ENCODE data around the gene TBC1D30. TPM values are rescaled to one million over a fixed set of nuclear protein-coding genes. Genes with fewer than 3 reads are reported as not detected.
"Not testable (repeated sequence)": the region's sequence is repeated elsewhere in the genome, so short reads cannot be mapped to it uniquely, and the experiment has no call there.

The TBC1D30 gene
- total RNA-seq, 1 donor from 2014 or later, result 3.7 TPM

DNA sequence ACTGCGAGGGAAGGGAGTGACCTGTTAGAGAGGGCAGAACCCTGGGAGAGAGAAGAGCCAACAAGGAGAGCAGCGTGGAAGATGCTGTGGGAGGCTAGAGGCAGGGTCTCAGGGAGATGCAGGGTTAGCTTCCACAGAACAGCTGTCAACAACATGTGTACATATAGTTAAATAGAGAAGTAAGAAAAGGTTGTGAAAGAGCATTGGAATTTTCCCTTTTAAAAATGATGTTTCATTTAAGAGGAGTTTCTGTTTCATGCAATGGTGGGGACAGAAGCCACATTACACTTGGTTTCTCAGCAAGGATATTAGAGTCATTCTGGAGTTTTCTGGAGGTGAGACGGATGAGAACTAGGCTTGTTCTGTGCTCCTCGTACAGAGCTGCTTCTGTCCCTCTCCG, 23.8 kb upstream of the TBC1D30 start:
- DNase-seq (ENCODE audit: low read depth), result no peak
- Histone ChIP-seq H3K27me3 (ENCODE audit: control insufficient read depth, insufficient read depth, low read length) (no peaks in the 10 kb centered on the region), H3K36me3 (ENCODE audit: control insufficient read depth, insufficient read depth, low read length) (no peaks in the 10 kb centered on the region), H3K4me3 (ENCODE audit: low read depth, low read length) (no peak overlapping the region)
- TF ChIP-seq, protein P1, sequence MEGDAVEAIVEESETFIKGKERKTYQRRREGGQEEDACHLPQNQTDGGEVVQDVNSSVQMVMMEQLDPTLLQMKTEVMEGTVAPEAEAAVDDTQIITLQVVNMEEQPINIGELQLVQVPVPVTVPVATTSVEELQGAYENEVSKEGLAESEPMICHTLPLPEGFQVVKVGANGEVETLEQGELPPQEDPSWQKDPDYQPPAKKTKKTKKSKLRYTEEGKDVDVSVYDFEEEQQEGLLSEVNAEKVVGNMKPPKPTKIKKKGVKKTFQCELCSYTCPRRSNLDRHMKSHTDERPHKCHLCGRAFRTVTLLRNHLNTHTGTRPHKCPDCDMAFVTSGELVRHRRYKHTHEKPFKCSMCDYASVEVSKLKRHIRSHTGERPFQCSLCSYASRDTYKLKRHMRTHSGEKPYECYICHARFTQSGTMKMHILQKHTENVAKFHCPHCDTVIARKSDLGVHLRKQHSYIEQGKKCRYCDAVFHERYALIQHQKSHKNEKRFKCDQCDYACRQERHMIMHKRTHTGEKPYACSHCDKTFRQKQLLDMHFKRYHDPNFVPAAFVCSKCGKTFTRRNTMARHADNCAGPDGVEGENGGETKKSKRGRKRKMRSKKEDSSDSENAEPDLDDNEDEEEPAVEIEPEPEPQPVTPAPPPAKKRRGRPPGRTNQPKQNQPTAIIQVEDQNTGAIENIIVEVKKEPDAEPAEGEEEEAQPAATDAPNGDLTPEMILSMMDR (IDR thresholded peaks at IDR 0.05; ENCODE audit: insufficient read depth, low read length, poor library complexity, severe bottlenecking), result no peak

DNA sequence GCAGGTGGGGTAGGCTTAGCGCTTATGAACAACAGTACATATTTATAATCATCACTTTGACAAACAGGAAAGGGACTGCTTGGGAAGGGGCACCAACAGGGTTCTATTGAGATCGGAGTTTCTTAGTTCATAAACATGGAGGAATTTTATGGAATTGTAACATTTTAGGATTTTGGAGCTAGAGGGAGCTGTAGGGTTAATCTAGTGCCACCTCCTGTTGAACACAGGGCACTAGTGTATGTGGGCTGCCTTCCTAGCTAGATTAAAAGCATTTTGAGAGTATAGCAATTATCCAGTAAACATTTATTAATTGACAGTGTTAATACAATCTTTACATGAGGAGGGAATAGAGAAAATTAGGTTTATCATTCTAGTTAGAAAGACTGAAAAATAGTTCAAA, 23.1 kb upstream of the TBC1D30 start:
- TF ChIP-seq, protein P1 (IDR thresholded peaks at IDR 0.05; ENCODE audit: insufficient read depth, low read length, poor library complexity, severe bottlenecking), result peak; percentile 52
- Histone ChIP-seq H3K4me3 (ENCODE audit: low read depth, low read length) (no peak overlapping the region), H3K27me3 (ENCODE audit: control insufficient read depth, insufficient read depth, low read length) (no peaks in the 10 kb centered on the region), H3K36me3 (ENCODE audit: control insufficient read depth, insufficient read depth, low read length) (no peaks in the 10 kb centered on the region)
- no peak for DNase-seq (ENCODE audit: low read depth)

DNA sequence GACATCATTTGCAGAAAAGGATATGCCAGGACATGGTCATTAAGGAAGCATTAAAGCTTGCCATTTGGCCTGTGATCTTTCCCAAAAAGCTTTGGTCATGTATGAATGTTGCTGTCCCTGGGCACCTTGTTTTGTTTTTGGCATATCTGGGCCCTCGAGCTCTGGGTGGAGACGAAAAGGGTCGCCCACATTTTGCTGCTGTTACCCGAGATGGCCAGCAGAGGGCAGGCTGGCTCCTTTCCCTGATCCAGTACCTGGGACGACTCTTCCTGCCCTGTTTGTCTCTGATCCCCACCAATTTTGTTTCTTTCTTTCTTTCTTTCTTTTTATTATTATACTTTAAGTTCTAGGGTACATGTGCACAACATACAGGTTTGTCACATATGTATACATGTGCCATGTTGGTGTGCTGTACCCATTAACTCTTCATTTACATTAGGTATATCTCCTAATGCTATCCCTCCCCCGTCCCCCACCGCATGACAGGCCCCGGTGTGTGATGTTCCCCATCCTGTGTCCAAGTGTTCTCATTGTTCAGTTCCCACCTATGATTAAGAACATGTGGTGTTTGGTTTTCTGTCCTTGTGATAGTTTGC, 22.2 kb upstream of the TBC1D30 start:
- not testable (repeated sequence) for DNase-seq (ENCODE audit: low read depth); H3K27me3 ChIP-seq (ENCODE audit: control insufficient read depth, insufficient read depth, low read length); H3K4me3 ChIP-seq (ENCODE audit: low read depth, low read length); H3K36me3 ChIP-seq (ENCODE audit: control insufficient read depth, insufficient read depth, low read length)
- TF ChIP-seq, protein P1 (IDR thresholded peaks at IDR 0.05; ENCODE audit: insufficient read depth, low read length, poor library complexity, severe bottlenecking), result peak; percentile 91

DNA sequence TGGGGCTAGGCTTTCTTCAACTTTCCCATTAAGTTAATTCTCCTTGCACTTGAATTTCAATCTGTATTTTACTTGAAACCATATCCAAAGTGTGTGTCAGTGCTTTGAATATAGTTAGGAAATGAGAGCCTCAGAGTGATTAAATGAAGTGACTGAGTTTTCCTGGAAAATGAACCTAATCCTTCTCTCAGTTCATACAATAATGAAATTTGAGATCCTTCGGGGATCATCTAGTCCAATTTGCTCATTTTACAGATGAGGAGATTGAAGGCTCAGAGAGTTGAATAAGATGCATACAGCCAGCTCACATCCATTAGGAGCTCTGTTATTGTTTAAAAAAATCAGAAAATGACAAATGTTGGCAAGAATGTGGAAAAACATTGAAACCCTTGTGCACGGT, 18.3 kb upstream of the TBC1D30 start:
- Histone ChIP-seq H3K27me3 (ENCODE audit: control insufficient read depth, insufficient read depth, low read length) (no peaks in the 10 kb centered on the region), H3K36me3 (ENCODE audit: control insufficient read depth, insufficient read depth, low read length) (no peaks in the 10 kb centered on the region), H3K4me3 (ENCODE audit: low read depth, low read length) (no peak overlapping the region)
- no peak for DNase-seq (ENCODE audit: low read depth)
- TF ChIP-seq, protein P1 (IDR thresholded peaks at IDR 0.05; ENCODE audit: insufficient read depth, low read length, poor library complexity, severe bottlenecking), result no peak

DNA sequence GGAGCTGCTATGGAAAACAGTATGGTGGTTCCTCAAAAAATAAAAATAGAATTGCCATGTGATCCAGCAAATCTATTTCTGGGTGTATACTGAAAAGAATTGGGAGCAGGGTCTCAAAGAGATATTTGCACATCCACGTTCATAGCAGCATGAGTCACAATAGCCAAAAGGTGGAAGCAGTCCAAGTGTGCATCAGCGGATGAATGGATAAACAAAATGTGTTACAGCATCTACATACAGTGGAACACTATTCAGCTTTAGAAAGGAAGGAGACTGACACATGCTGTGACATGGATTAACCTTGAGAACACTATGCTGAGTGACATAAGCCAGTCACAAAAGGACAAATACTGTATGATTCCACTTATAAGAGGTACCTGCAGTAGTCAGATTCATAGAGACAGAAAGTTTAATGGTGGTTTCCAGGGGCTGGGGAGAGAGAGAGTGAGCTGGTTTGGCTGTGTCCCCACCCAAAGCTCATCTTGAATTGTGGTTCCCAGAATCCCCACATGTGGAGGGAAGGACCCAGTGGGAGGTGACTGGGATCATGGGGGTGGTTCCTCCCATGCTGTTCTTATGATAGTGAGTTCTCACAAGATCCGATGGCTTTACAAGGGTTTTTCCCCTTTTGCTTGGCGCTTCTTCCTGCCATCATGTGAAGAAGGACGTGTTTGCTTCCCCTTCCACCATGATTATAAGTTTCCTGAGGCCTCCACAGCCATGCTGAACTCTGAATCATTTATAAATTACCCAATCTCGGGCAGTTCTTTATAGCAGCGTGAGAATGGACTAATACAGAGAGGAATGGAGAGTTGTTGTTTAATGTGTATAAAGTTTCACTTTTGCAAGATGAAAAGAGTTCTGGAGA, 17.6 kb upstream of the TBC1D30 start:
- H3K27me3 ChIP-seq (ENCODE audit: control insufficient read depth, insufficient read depth, low read length), result no peaks in the 10 kb centered on the region
- DNase-seq (ENCODE audit: low read depth), result no peak

More for the DNA sequence above, 17.6 kb upstream of the TBC1D30 start:
- TF ChIP-seq, protein P1 (IDR thresholded peaks at IDR 0.05; ENCODE audit: insufficient read depth, low read length, poor library complexity, severe bottlenecking), result no peak
- no peak overlapping the region for H3K4me3 ChIP-seq (ENCODE audit: low read depth, low read length)
- no peaks in the 10 kb centered on the region for H3K36me3 ChIP-seq (ENCODE audit: control insufficient read depth, insufficient read depth, low read length)
